Erythroblast (primary cell): ENCODE data around the gene TFDP2.

Experiments used
- GATA1 ChIP-seq: IDR thresholded peaks from 2 replicates; pipeline ENCODE4 v1.6.1; 2011; ENCODE audit warnings: low read depth, mild to moderate bottlenecking, control low read depth, low read length, moderate library complexity
- POLR2A ChIP-seq: IDR thresholded peaks from 2 replicates; pipeline ENCODE4 v1.6.1; 2011; ENCODE audit warnings: mild to moderate bottlenecking, low read length

DNA sequence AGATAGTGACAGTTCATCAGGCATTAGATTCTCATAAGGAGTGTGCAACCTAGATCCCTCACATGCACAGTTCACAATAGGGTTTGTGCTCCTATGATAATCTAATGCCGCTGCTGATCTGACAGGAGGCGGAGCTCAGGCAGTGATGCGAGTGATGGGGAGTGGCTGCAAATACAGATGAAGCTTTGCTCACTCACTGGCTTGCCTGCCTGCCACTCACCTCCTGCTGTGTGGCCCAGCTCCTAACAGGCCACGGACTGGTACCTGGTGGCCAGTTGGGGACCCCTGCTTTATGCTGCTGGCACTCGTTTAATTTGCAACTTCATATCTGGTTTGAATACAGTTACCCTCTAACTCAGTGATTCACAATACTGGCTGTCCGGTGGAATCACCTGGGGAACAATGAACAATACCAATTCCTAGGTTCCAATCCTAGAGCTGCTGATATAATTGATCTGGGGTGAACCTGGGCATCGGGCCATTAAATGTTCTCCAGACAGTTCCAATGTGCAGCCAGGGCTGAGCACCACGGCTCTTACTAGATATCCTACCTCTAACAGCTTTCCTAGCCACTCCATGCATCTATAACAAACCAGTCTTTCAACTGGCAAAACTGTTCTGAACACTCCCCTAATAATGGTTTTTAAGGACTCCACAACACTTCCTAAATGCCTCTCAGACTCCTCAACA, 141.5 kb downstream of the TFDP2 start:
- no peak for TF ChIP-seq POLR2A
- TF ChIP-seq GATA1: no peak
